ENCODE data around the gene DHX15.

DHX15 gene

GRCh38 chr4:24582235-24582832, 2.0 kb downstream of the DHX15 start:
- no peak for DNase-seq (ENCODE audit: low spot score)

GRCh38 chr4:24578364-24578763, 6.0 kb downstream of the DHX15 start:
- no peak for DNase-seq (ENCODE audit: low spot score)

DNA sequence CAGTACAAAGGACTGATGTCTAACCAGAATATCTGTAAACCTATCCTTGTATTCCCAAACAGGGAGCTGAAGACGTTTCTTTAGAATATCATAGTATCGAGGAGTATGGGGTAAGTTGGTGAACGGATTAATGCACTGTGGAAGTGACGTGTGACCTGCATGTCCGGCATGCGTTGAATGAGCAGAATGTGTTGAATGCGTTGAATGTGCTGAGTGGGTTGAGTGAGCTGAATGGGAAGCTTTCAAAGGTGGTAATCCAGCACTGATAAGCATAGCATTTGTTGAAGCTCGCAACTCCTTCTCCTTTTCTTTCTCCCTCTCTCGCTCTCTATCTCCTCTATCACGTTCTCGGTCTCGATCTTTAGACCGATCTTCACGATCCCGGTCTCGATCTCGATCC, 8.1 kb downstream of the DHX15 start:
- no peak for DNase-seq (ENCODE audit: low spot score)

- no peak for DNase-seq (ENCODE audit: low spot score)
These were observed 10.1 kb downstream of the DHX15 start for GRCh38 chr4:24574236-24574635.

- DNase-seq (ENCODE audit: low spot score) = no peak
These were observed 10.8 kb downstream of the DHX15 start for GRCh38 chr4:24573582-24573981.

- no peak for DNase-seq (ENCODE audit: low spot score)
These were observed 13.6 kb downstream of the DHX15 start for GRCh38 chr4:24570574-24571236.

GRCh38 chr4:24570172-24570571, 14.2 kb downstream of the DHX15 start:
- DNase-seq (ENCODE audit: low spot score) = no peak

- DNase-seq (ENCODE audit: low spot score) = no peak
These were observed 14.7 kb downstream of the DHX15 start for GRCh38 chr4:24569662-24570061.

- no peak for DNase-seq (ENCODE audit: low spot score)
These were observed 15.9 kb downstream of the DHX15 start for GRCh38 chr4:24568425-24568824.

GRCh38 chr4:24565054-24565453, 19.3 kb downstream of the DHX15 start:
- no peak for DNase-seq (ENCODE audit: low spot score)

GRCh38 chr4:24564488-24564887, 19.9 kb downstream of the DHX15 start:
- no peak for DNase-seq (ENCODE audit: low spot score)

DNA sequence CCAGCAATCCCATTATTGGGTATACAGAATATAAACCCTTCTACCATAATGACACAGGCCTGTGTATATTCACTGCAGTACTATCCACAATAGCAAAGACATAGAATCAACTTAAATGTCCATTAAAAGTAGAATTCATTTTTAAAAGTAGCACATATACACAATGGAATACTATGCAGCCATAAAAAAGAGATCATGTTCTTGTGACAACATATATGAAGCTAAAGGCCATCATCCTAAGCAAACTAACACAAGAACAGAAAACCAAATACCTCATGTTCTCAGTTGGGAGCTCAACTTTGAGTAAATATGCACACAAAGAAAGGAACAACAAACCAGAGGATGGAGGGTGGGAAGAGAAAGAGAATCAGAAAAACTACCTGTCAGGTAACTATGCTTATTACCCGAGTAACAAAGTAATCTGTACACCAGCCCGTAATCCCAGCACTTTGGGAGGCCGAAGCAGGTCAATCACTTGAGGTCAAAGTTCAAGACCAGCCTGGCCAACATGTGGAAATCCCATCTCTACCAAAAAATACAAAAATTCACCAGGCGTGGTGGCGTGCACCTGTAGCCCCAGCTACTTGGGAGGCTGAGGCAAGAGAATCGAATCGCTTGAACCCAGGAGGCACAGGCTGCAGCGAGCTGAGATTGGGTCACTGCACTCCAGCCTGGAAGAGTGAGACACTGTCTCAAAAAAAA, 22.8 kb downstream of the DHX15 start:
- no peak for DNase-seq (ENCODE audit: low spot score)

DNA sequence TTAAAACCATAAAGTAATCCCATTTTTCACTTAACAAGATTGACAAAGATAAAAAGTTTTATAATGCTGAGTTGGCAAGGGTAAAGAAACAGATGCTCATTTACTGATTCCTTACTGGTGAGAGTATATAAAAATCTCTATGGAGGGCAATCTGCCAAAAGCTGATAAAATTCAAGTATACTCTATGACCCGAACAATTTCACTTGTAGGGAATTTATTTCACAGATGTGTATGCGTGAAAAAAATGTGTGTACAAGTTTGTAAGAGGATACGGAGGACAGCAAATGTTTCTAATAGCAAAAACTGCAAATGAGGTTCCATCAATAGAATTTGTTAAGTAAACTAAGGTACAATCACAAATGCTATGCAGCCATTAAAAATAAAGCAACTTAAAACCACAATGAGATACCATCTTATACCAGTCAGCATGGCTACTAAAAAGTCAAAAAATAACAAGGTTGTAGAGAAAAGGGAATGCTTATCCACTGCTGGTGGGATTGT, 23.4 kb downstream of the DHX15 start:
- DNase-seq (ENCODE audit: low spot score) = no peak

DNA sequence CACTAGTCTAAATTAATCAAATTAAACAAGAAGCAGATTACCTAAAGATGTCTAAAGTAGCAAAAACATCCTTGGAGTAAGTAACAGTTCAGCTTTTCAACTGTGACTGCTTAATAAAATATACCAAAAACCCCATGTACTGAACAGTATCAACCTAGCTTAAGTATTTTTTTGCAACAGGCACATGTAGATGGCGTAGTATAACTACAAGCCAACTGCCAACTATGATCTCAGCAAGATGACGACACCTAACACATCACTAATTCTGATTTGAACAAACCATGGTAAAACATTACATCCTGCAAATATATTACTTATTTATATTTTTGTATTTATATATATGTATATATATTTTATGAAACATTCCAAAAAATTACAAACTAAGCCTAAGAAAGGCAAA, 24.5 kb downstream of the DHX15 start:
- DNase-seq (ENCODE audit: low spot score) = no peak

GRCh38 chr4:24559032-24559821, 25.1 kb downstream of the DHX15 start:
- DNase-seq (ENCODE audit: low spot score) = no peak

- DNase-seq (ENCODE audit: low spot score) = no peak
These were observed 27.0 kb downstream of the DHX15 start for GRCh38 chr4:24557026-24558025.

- DNase-seq (ENCODE audit: low spot score) = no peak
These were observed 32.7 kb downstream of the DHX15 start for GRCh38 chr4:24551492-24552289.

DNA sequence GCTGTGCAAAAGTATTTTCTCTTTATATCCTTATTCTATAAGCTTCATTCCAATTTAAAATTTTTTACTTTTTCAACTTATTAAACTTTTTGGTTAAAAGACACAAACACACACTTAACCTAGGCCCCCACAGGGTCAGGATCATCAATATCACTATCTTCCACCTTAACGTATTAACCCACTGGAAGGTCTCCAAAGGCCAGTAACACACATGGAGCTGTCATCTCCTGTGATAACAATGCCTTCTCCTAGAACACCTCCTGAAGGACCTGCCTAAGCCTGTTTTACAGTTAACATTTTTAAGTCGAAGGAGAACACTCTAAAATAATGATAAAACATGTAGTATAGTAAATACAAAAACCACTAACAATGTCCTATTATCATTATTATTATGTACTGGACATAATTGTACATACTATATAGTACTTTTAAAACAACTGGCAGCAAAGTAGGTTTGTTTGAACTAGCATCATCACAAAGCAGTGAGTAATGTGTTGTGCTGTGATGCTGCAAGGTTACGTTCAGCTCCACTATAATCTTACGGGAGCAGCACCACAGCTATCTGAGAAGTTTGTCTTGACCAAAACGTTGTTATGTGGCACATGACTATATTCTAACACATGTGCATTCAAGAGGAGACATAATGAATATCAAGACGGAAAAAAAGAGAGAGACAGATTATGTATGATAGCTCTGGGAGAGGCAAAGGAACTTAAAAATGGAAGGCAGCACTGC, 33.7 kb downstream of the DHX15 start:
- DNase-seq (ENCODE audit: low spot score) = no peak

- no peak for DNase-seq (ENCODE audit: low spot score)
These were observed 36.4 kb downstream of the DHX15 start for GRCh38 chr4:24547979-24548378.

Measured in left forelimb (tissue), 1 donor.